HG03196 (cell line): ENCODE data around the gene CDC14C.
"Not testable (repeated sequence)": the region's sequence is repeated elsewhere in the genome, so short reads cannot be mapped to it uniquely, and the experiment has no call there.

Experiments
- ATAC-seq: cut with Tn5 transposase; IDR thresholded peaks from one replicate; pipeline ENCODE4 v1.9.1; 2021; ENCODE audit not compliant: unreplicated experiment

Gene CDC14C

DNA sequence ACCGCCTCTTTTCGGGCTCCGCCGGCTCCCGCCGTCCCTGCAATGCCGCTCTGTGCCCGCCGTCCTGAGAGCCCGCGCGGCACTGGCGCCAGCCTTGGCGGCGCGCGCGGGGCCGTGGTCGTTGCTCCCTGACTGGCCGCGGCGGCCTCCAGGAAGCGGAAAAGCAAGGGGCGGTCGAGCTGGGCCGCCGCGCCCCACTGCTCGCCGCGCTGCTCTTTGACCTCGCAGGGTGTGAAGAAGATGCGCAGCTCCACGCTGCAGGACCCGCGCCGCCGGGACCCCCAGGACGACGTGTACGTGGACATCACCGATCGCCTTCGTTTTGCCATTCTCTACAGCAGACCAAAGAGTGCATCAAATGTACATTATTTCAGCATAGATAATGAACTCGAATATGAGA is at the start of gene CDC14C:
Gene CDC14C (plus strand): TSS at position 115 of the 400 bp plus-strand sequence. CDS start 126 bp downstream, at position 241.
- no peak for ATAC-seq

DNA sequence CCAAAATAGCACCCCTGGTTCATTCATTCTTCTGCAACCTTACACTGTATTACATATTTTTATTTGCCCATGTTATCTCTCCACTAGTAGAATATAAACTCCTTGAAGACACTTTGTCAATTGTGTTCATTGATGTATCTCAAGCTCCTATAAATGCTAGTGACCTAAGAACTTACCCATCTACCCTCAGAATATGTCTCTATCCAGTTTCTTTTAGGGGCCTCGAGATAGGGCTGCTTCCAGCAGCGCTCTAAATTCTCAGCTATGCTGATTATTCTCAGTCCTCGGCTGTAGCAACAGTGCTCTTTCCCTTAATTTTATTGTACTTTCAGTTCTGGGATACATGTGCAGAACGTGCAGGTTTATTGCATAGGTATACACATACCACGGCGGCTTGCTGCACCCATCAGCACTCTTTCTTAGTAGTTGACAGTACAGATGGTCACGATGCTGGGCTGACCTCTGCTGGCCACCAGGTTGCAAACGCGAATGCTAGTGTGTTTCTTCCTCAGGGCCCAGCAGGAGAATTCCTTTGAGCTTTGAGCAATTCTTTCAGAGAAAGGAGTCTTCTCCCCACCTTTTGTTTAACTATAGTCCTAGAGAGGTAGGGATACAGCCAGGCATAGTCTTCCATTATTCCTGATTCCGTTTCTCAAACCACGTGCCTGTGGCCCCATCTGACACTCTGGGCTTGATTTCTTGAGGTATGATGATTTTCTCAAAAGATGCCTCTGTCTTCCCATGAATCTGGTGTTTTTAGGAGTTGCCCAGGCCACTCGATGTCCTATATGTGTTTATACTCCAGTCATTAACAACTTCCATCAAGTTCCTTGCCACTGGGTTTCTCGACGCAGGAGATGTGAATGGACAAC is 49.1 kb upstream of the CDC14C start:
- ATAC-seq: no peak

DNA sequence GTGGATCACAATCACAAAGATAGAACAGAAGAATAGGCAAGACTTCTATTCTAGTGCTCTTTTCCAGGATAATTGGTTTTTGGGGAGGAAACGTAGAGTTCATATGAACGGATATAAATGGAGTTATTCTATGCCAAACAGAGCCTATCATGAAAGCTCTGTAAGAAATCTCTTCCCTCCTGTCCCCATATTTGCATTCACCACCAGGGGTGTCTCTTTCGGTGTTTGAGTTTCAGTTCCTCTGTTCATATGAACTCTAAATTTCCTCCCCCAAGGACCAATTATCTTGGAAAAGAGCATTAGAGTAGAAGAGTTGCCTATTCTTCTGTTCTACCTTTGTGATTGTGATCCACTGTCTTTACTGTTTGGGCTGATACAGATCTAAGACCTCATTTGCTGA is 48.3 kb upstream of the CDC14C start:
- no peak for ATAC-seq

DNA sequence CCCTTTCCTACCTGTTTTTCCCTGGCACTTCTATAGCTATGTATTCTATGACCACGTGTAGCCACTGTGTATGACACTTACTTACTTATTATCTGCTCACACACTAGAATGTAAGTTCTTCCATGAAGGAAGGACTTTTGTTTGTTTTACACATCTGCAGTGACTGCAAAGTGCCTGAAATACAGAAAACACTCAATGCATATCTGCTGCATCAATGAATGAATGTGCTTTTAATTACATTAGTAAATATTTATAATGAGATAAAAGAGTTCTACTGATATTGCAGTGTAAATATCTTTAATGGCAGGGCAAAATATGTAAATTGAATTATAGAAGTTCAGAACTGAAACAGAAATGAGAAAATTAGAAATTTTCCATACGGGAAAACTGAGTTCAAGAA is 43.5 kb upstream of the CDC14C start:
- ATAC-seq: no peak

- ATAC-seq: no peak
These were observed 36.8 kb upstream of the CDC14C start for GRCh38 chr7:48887500-48887899.

GRCh38 chr7:48894574-48894973 is 29.8 kb upstream of the CDC14C start:
- ATAC-seq: no peak

GRCh38 chr7:48899932-48900331 is 24.4 kb upstream of the CDC14C start:
- ATAC-seq: no peak

GRCh38 chr7:48901966-48902365 is 22.4 kb upstream of the CDC14C start:
- no peak for ATAC-seq

- ATAC-seq: no peak
These were observed 19.4 kb upstream of the CDC14C start for GRCh38 chr7:48904975-48905374.

DNA sequence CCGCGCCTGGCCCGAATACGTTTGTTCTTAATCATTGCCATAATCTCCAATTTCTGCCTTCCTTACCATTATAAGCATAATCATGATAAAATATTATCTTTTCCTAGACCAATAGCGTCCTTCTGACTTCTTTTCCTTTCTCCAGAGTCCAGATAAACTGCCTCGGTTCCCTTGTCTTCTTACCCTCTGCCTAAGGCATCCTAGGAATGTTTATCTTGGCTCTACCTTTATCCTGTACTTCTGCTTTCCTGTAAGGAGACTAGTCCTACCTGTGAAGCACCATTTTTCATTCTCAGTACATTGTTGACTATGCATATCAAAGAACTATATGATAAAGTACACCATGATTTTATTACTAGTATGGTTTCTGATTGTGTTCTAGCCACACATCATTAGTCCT is 18.7 kb upstream of the CDC14C start:
- not testable (repeated sequence) for ATAC-seq

DNA sequence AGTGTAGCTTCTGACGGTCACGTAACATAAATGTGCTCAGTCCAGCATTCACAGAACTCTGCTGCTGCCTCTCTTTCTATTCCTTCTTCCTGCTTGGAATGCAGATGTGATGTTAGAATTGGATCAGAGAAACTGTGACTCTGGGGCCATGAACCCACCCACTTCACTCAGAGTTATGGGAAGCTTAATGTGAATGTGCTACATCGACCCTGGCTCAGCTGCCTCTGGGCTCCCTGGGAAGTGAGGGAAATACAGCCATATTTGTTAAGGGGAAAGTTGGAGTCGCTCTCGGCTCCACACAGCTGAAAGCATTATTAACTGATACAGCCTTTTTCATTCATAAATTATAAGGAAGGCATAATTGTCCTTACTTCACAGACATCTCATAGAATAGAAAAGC is 14.5 kb upstream of the CDC14C start:
- not testable (repeated sequence) for ATAC-seq

DNA sequence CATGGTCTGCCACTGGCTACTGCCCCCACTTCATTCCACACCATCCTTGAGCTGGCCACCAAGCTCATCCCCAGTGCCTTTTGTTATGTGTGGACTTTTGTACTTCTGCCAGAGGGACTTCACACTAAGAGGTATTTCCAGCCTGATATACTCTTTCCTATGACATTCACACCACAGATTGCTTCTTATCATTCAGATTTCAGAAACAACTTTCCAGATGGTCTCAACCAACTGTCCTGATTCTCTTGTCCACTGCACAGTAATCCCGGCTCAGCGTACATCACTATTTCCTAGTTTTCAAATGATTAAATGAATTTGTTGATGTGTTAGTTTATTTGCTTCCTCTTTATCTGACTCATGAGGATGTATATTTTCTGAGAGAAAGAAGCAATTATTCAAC is 7.1 kb downstream of the CDC14C start:
- ATAC-seq: no peak

GRCh38 chr7:48932126-48932910 is 8.0 kb downstream of the CDC14C start:
- no peak for ATAC-seq

DNA sequence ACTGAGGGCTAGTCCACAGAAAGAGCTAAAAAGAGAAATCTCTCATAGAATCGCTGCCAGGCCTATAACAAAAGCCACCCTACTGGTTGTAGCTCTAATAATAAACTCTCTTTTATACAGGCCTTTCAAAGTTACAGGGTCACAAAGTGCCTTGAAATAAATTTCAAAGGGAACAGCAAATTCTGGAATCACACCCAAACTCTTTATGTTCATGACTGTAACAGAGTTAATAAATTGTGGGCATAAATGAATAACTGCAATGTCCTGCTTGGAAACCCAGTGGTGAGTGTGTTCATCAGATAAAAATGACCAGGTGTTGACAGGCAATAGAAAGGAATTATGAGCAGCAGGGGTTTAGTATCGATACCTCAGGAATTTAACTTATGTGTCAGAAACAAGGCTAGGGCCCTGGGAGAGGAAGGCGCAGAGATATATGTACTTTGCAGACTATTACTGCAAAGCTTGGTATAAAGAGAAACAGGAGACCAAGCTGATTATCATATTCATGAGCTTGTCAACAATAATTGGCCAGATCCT is 9.3 kb downstream of the CDC14C start:
- ATAC-seq: no peak

DNA sequence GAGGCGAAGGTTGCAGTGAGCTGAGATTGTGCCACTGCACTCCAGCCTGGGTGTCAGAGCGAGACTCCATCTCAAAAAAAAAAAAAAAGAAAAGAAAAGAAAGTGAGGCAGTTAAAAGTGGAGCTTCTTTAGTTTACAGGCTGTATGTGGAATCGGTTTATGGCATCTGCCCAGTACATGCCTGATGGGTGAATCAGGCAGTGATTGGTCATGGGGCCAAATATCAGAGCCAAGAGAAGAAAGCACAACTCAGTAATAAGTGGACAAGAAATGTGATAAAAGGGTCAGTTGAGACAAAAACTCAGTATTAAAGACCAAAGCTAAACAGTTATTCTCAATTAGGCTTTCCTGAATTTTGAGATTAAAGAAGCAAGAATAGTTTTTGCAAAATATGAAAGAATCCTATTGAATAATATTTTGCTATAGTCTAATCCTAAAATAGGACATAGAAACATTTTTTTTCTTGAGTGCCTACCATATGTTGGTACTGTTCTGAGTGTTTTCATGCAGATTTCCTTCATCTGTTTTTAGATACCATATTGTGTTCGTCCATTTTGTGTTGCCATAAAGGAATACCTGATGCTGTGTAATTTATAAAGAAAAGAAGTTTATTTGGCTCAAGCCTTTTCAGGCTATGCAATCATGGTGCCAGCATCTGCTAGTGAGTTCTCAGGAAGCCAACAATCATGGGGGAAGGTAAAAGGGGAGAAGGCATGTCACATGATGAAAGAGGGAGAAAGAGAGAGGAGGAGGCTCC is 14.4 kb downstream of the CDC14C start:
- no peak for ATAC-seq

DNA sequence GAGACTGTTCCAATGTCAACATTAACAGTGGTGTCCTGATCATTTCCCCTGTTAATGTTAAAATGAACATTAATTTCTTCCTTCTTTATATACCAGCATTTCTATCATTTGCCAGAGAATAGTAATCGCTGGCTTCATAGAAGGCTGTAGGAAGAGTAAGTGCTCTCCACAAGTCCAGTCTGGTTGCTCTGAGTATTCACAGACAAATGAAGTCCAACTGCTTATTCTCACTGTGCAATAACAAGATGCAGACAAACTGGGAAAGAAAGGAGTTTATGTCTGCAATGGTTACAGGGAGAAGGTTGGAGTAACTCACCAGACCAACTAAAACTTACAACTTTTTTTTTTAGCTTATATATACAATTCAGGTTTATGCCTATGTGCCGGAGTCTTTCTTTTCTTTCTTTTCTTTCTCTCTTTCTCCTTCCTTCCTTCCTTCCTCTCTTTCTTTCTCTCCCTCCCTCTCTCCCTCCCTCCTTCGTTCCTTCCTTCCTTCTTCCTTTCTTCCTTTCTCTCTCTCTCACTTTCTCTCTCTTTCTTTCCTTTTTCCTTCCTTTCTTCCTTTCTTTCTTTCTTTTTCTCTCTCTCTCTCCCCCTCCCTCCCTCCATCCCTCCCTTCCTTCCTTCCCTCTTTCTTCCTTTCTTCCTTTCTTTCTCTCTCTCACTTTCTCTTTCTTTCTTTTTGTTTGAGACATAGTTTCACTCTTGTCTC is 19.1 kb downstream of the CDC14C start:
- ATAC-seq: no peak

DNA sequence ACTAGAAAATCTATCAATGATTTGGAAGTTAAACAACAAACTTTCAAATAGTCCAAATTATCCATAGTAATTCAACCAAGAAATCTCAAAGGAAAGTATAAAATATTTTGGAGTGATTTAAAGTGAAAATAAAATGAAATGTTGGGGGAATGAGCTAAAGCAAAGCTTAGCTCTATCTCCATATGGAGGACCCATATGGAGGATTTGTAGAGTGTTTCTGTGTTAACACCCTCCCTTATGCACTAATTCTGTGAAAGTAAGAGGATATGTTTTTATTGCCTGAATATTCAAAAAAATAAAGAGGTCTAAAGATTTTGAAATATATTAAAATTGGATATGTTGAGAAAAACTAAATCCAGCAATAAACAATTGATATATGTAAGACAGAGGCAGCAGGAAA is 31.6 kb downstream of the CDC14C start:
- ATAC-seq: no peak

DNA sequence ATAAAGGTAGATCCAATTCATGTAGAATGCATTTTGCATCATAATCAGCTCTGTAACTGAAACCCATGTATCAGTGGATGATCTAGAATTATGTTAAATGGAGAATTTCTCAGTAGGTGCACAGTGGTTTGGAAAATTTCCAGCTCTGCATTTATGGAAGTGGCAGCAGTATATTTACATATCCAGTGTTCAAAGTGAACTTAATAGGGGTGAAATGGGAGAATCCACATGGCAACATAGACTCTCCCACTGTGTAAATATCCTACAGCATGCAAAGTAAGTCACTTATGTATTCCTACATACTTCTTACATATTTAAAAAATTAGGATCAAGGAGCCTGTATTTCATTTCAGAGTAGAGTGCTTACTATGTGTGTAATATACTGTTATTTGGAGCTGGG is 35.3 kb downstream of the CDC14C start:
- no peak for ATAC-seq

GRCh38 chr7:48962821-48963505 is 38.6 kb downstream of the CDC14C start:
- no peak for ATAC-seq

GRCh38 chr7:48964074-48964473 is 39.7 kb downstream of the CDC14C start:
- ATAC-seq: no peak
